ENCODE data around the gene RYR1.

Gene RYR1

GRCh38 chr19:38519168-38519567 is 85.7 kb downstream of the RYR1 start:
- no peak for DNase-seq

GRCh38 chr19:38519988-38520387 is 86.5 kb downstream of the RYR1 start:
- no peak for DNase-seq

- no peak for DNase-seq
These were observed 89.4 kb downstream of the RYR1 start for GRCh38 chr19:38522915-38523314.

- DNase-seq = no peak
These were observed 89.8 kb downstream of the RYR1 start for GRCh38 chr19:38523319-38523718.

GRCh38 chr19:38524369-38524768 is 90.9 kb downstream of the RYR1 start:
- no peak for DNase-seq

- no peak for DNase-seq
These were observed 91.6 kb downstream of the RYR1 start for GRCh38 chr19:38524994-38525634.

- no peak for DNase-seq
These were observed 92.9 kb downstream of the RYR1 start for GRCh38 chr19:38526430-38526829.

GRCh38 chr19:38527466-38528136 is 94.1 kb downstream of the RYR1 start:
- no peak for DNase-seq

GRCh38 chr19:38528213-38528755 is 94.8 kb downstream of the RYR1 start:
- DNase-seq = no peak

- DNase-seq = no peak
These were observed 95.4 kb downstream of the RYR1 start for GRCh38 chr19:38528931-38529330.

GRCh38 chr19:38531515-38531914 is 98.0 kb downstream of the RYR1 start:
- no peak for DNase-seq

- DNase-seq = no peak
These were observed 99.4 kb downstream of the RYR1 start for GRCh38 chr19:38532939-38533338.

- no peak for DNase-seq
These were observed 101.1 kb downstream of the RYR1 start for GRCh38 chr19:38534574-38534973.

- DNase-seq = no peak
These were observed 101.7 kb downstream of the RYR1 start for GRCh38 chr19:38535212-38535611.

GRCh38 chr19:38537071-38537936 is 103.8 kb downstream of the RYR1 start:
- DNase-seq = no peak

GRCh38 chr19:38538386-38538785 is 104.9 kb downstream of the RYR1 start:
- DNase-seq = no peak

- DNase-seq = no peak
These were observed 105.5 kb downstream of the RYR1 start for GRCh38 chr19:38538793-38539528.

- no peak for DNase-seq
These were observed 106.3 kb downstream of the RYR1 start for GRCh38 chr19:38539751-38540150.

GRCh38 chr19:38542040-38542439 is 108.5 kb downstream of the RYR1 start:
- no peak for DNase-seq

GRCh38 chr19:38543286-38543806 is 109.9 kb downstream of the RYR1 start:
- no peak for DNase-seq

GRCh38 chr19:38543807-38544568 is 110.5 kb downstream of the RYR1 start:
- peak; percentile 42 for DNase-seq

Measured in NCI-H345 (cell line).